ENCODE results near the gene CCDC185. TPM values are rescaled to one million over a fixed set of nuclear protein-coding genes. Genes with fewer than 3 reads are reported as not detected.

CCDC185 gene
- total RNA-seq, 4 donors from 2014 or later, result not detected

DNA sequence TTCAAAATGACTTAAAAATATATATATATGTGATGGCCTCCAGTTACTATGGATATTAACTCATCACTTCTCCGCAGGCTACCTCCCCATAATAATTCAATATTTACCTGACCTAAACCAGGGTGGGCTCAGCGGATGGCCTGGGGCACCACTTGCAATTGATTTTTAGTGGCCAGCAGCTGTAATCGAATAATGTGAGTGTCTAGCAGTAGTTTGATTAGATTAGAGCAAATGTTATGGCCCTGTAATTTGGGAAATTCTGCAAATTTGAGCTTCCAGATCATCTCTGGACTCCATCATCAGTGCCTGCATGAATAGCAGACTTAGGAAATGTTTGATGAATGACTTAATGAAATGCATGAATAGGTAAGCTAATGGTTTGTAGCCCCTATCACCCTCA, 44.0 kb upstream of the CCDC185 start:
- TF ChIP-seq, protein P1, sequence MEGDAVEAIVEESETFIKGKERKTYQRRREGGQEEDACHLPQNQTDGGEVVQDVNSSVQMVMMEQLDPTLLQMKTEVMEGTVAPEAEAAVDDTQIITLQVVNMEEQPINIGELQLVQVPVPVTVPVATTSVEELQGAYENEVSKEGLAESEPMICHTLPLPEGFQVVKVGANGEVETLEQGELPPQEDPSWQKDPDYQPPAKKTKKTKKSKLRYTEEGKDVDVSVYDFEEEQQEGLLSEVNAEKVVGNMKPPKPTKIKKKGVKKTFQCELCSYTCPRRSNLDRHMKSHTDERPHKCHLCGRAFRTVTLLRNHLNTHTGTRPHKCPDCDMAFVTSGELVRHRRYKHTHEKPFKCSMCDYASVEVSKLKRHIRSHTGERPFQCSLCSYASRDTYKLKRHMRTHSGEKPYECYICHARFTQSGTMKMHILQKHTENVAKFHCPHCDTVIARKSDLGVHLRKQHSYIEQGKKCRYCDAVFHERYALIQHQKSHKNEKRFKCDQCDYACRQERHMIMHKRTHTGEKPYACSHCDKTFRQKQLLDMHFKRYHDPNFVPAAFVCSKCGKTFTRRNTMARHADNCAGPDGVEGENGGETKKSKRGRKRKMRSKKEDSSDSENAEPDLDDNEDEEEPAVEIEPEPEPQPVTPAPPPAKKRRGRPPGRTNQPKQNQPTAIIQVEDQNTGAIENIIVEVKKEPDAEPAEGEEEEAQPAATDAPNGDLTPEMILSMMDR (IDR thresholded peaks at IDR 0.05), result no peak
- no peak for DNase-seq (ENCODE audit: low spot score)

DNA sequence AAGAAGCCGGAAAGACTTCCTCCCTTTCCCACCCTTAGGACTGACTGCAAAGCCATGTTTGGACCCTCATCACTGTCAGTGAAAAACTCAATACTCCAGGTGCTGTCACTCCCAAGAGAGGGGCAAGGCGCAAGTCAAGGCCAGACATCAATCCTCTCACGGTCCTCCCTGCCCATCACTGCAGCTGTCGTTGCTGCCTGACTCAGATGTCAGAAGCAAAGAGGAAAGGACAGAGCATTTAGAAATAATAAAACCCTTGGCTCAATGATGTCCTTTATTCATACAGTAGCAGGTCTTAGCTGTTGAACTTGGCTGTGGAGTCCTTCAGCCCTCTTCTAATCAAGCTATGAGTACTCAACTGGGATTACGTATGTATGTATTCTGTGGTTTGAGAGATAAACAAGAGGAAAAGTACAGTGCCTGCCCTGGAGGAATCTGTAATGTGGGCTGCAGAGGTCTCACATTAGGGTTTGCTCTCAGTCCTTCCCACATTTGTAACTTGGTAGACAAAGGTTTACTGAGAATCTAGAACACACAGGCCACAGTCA, 42.8 kb upstream of the CCDC185 start:
- no peak for ATAC-seq (ENCODE audit: low FRiP score)
- TF ChIP-seq, protein P1 (IDR thresholded peaks at IDR 0.05), result no peak
- DNase-seq (ENCODE audit: low spot score), result no peak

More for the DNA sequence above, 44.0 kb upstream of the CCDC185 start:
- no peak for ATAC-seq (ENCODE audit: low FRiP score)

DNA sequence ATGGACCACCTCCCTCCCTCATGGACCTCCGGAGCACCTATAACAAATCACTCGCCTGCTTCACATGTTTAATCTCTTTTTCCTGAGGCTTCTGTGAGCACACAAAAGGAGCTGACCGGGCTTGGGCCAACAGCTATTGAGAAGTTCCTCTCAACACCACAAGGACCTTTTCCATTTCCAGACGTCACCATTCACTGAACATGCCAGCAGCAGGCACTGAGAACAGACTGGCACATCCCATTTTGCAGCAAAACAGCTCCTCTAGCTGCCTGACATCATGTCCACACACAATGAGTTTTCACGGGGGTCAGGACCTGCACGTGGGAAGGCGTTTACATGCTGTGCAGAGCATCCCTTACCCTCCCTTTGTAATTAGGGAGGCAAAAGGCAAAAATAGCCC, 40.3 kb upstream of the CCDC185 start:
- DNase-seq (ENCODE audit: low spot score), result no peak
- no peak for ATAC-seq (ENCODE audit: low FRiP score)
- TF ChIP-seq, protein P1 (IDR thresholded peaks at IDR 0.05), result no peak

GRCh38 chr1:223353939-223354338, 39.3 kb upstream of the CCDC185 start:
- TF ChIP-seq, protein P1 (IDR thresholded peaks at IDR 0.05), result no peak
- ATAC-seq (ENCODE audit: low FRiP score) (no peak), DNase-seq (ENCODE audit: low spot score) (no peak)

GRCh38 chr1:223355699-223356098, 37.5 kb upstream of the CCDC185 start:
- no peak for ATAC-seq (ENCODE audit: low FRiP score)
- DNase-seq (ENCODE audit: low spot score), result no peak
- TF ChIP-seq, protein P1 (IDR thresholded peaks at IDR 0.05), result no peak

DNA sequence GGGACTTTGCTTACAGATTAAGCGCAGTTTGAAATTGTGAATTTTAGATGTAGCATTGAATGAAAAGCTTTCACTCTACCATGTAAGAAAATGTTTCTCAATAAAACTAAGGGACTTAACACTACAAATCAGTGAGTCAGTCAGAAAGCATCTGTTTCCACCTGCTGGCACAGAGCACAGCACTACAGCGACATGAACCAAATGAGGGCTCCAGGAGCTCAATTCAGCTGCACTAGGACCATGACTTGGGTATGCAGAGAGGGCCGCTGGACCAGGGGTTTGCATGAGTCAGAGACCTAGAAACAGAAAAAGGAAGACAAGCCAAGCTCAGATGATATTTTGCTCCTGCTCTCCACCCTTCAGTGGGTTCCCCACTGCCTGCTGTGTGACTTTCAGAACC, 34.4 kb upstream of the CCDC185 start:
- TF ChIP-seq, protein P1 (IDR thresholded peaks at IDR 0.05), result no peak
- no peak for ATAC-seq (ENCODE audit: low FRiP score)
- DNase-seq (ENCODE audit: low spot score), result no peak

DNA sequence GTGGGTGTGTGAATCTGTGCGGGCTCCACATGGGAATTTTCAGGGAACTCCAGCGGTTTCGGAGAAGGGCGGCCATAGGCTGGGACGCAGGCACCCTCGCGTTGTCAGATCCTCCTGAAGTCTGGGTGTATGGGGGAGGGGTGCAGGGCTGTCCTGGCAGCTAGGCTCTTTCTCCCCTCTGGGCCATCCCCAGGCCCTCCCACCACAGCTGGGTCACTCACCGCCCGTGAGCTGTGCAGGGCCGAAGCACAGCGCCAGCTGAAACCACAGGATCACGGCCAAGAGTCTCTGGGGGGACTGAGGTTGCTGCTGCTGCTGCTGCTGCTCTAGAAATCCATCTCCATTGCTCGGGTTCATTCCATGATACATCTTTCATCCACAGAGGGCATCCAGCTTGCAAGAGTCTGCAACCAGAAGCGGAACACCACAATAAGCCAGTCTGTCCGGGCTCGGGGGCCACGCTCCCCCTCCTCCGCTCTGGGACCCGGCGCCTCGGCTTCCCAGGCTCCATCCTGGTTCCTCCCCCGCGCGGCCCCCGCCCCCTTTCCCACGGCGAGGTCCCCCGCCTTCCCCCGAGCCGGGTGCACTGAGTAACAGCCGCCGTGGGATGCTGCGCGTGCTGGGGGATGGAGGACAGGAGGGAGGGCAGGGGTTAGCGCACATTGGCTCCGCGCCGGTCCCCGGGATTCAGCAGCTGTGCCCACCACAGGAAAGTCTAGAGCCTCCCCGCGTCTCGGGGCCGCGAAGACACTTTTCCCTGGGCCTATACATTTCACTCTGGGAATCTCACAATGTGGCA, 30.0 kb upstream of the CCDC185 start:
- TF ChIP-seq, protein P1 (IDR thresholded peaks at IDR 0.05), result no peak
- ATAC-seq (ENCODE audit: low FRiP score), result peak; percentile 49
- no peak for DNase-seq (ENCODE audit: low spot score)
